Liver (tissue), 3 donors: ENCODE measurements around the gene GLB1L2.
"Not testable (repeated sequence)": the region's sequence is repeated elsewhere in the genome, so short reads cannot be mapped to it uniquely, and the experiment has no call there.

Source experiments
- CTCF ChIP-seq: fragments of 150-350 bp; IDR thresholded peaks from 2 replicates; pipeline ENCODE4 v1.5.1; 2017; ENCODE audit warnings: improper control_type of control experiment, low read depth, low read length; ENCODE audit not compliant: missing input control
- RAD21 ChIP-seq, 2 donors: IDR thresholded peaks; 2 replicates each; pipeline ENCODE4 v1.6.1; 2016; ENCODE audit warnings: antibody characterized with exemption in 2 of 2, mild to moderate bottlenecking in 2 of 2
- YY1 ChIP-seq: IDR thresholded peaks from 2 replicates; pipeline ENCODE4 v1.6.1; 2016; ENCODE audit warnings: antibody characterized with exemption, mild to moderate bottlenecking
- donor health status: healthy.
- donor health status: healthy.

- not testable (repeated sequence) for TF ChIP-seq YY1; CTCF; RAD21 (IDR thresholded peaks at IDR 0.05)
These were observed 47.4 kb upstream of the GLB1L2 start for GRCh38 chr11:134284349-134284748.
